ENCODE results near the gene FIG4. TPM values are rescaled to one million over a fixed set of nuclear protein-coding genes. Genes with fewer than 3 reads are reported as not detected.

The FIG4 gene
- total RNA-seq, 4 donors from 2014 or later = 13.5 to 45.6 (median 19.6) TPM

DNA sequence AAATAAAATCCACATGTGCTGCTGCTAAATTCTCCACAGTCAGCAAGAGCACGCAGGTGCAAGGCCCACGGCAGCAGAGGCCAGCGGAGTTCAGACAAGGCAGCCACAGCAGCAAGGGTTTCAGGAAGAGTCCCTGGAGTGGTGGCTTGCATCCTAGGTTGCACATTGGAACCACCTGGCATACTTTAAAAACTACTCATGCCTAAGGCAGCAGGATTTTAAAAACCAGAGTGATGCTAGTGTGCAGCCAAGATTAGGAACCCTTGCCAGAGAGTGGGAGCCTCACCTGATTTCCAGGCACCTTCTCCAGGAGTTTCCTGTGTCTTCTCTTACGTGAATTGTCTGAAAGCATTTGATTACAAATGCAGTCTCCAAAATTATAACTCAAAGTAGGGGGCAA is 183.0 kb downstream of the FIG4 start:
- TF ChIP-seq, protein P1, sequence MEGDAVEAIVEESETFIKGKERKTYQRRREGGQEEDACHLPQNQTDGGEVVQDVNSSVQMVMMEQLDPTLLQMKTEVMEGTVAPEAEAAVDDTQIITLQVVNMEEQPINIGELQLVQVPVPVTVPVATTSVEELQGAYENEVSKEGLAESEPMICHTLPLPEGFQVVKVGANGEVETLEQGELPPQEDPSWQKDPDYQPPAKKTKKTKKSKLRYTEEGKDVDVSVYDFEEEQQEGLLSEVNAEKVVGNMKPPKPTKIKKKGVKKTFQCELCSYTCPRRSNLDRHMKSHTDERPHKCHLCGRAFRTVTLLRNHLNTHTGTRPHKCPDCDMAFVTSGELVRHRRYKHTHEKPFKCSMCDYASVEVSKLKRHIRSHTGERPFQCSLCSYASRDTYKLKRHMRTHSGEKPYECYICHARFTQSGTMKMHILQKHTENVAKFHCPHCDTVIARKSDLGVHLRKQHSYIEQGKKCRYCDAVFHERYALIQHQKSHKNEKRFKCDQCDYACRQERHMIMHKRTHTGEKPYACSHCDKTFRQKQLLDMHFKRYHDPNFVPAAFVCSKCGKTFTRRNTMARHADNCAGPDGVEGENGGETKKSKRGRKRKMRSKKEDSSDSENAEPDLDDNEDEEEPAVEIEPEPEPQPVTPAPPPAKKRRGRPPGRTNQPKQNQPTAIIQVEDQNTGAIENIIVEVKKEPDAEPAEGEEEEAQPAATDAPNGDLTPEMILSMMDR (IDR thresholded peaks at IDR 0.05; ENCODE audit: low read depth) = no peak

DNA sequence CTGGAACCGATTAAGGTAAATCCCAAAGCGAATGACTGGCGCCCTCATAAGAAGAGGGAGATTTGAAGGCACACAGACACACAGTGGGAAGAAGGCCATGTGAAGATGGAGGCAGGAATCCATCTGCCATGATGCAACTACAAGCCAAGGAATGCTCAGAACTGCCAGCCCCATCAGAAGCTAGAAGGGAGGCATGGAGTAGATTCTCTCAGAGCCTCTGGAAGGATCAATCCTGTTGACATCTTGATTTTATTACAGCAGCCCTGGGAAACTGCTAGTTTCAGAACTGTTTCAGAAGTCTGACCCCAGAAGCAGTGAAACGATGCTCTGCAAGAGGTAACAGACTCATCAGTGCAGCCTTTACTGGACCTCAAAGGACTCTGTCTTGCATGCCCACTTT is 183.5 kb downstream of the FIG4 start:
- TF ChIP-seq, protein P1 (IDR thresholded peaks at IDR 0.05; ENCODE audit: low read depth) = no peak

Other genes with a start within 250 kb of the FIG4 start
- gene MICAL1, start 235.5 kb upstream of the FIG4 start, total RNA-seq = 10 to 100 TPM; 13.5 to 78.0 (median 32.2) TPM
- gene ZBTB24, start 208.1 kb upstream of the FIG4 start, total RNA-seq = 10 to 100 TPM in 2 of 4 donors, 1 to 10 TPM in 2; 7.0 to 10.9 (median 9.0) TPM
- 1 to 10 TPM; 7.0 to 9.8 (median 8.1) TPM for gene AK9, start 94 bp upstream of the FIG4 start, total RNA-seq

Measured in subcutaneous adipose tissue (tissue), 4 donors.